MG63 (cell line): Measurements from ENCODE around the gene GAA. TPM values are rescaled to one million over a fixed set of nuclear protein-coding genes. Genes with fewer than 3 reads are reported as not detected.

ENCODE experiments used
- DNase-seq: peaks from one replicate; pipeline ENCODE4 v3.0.0-alpha.2; 2020
- H3K27me3 ChIP-seq: fragments of 250-450 bp; sonication (Bioruptor Pico); 2 replicates; pipeline ENCODE4 v1.5.1; 2020; ENCODE audit warnings: mild to moderate bottlenecking, moderate library complexity
- H3K36me3 ChIP-seq: fragments of 250-450 bp; sonication (Bioruptor Pico); 2 replicates; pipeline ENCODE4 v1.5.1; 2020; ENCODE audit warnings: mild to moderate bottlenecking, moderate library complexity
- H3K4me3 ChIP-seq: fragments of 250-450 bp; sonication (Bioruptor Pico); 2 replicates; pipeline ENCODE4 v1.5.1; 2020; ENCODE audit warnings: mild to moderate bottlenecking, moderate library complexity
- H3K9me3 ChIP-seq: fragments of 250-450 bp; sonication (Bioruptor Pico); 2 replicates; pipeline ENCODE4 v1.5.1; 2020; ENCODE audit warnings: mild to moderate bottlenecking, moderate library complexity
- total RNA-seq: library from RNA; depleted of rRNA; stranded (reverse); fragments of >200 nt; shearing (Covaris generic); gene quantifications from 2 replicates; pipeline ENCODE4 v1.2.3, GENCODE V29; 2014; ENCODE audit warnings: low replicate concordance

The GAA gene
- total RNA-seq, 1 experiment from 2014 or later: 22.0 TPM

GRCh38 chr17:80119839-80120238, 18.5 kb downstream of the GAA start:
- no peak overlapping the region for H3K4me3 ChIP-seq
- DNase-seq: no peak

GRCh38 chr17:80122026-80122575, 20.7 kb downstream of the GAA start:
- Histone ChIP-seq H3K9me3 (no peaks in the 10 kb centered on the region), H3K4me3 (no peak overlapping the region), H3K36me3 (no peaks in the 10 kb centered on the region), H3K27me3 (no peaks in the 10 kb centered on the region)
- DNase-seq: no peak

More at GRCh38 chr17:80119839-80120238, 18.5 kb downstream of the GAA start:
- no peaks in the 10 kb centered on the region for H3K9me3 ChIP-seq
- H3K36me3 ChIP-seq: no peaks in the 10 kb centered on the region
- H3K27me3 ChIP-seq: no peaks in the 10 kb centered on the region

- H3K9me3 ChIP-seq: no peaks in the 10 kb centered on the region
- no peak for DNase-seq
- H3K4me3 ChIP-seq: no peak overlapping the region
- no peaks in the 10 kb centered on the region for H3K36me3 ChIP-seq
- no peaks in the 10 kb centered on the region for H3K27me3 ChIP-seq
Measured at GRCh38 chr17:80122926-80123505, 21.6 kb downstream of the GAA start.

GRCh38 chr17:80123791-80124190, 22.4 kb downstream of the GAA start:
- H3K36me3 ChIP-seq: no peaks in the 10 kb centered on the region
- no peaks in the 10 kb centered on the region for H3K9me3 ChIP-seq
- H3K27me3 ChIP-seq: no peaks in the 10 kb centered on the region
- H3K4me3 ChIP-seq: no peak overlapping the region
- peak; percentile 39 for DNase-seq

GRCh38 chr17:80124351-80124981, 23.1 kb downstream of the GAA start:
- H3K36me3 ChIP-seq: no peaks in the 10 kb centered on the region
- no peak for DNase-seq
- no peaks in the 10 kb centered on the region for H3K27me3 ChIP-seq
- H3K9me3 ChIP-seq: no peaks in the 10 kb centered on the region
- no peak overlapping the region for H3K4me3 ChIP-seq

GRCh38 chr17:80125656-80126448, 24.5 kb downstream of the GAA start:
- Histone ChIP-seq H3K4me3 (no peak overlapping the region), H3K9me3 (no peaks in the 10 kb centered on the region), H3K36me3 (no peaks in the 10 kb centered on the region), H3K27me3 (no peaks in the 10 kb centered on the region; the same call in 1 of the 2 replicates)
- DNase-seq: peak; percentile 90

GRCh38 chr17:80126449-80126715, 25.0 kb downstream of the GAA start:
- DNase-seq: no peak
- H3K27me3 ChIP-seq: no peaks in the 10 kb centered on the region; the same call in 1 of the 2 replicates

GRCh38 chr17:80129006-80129565, 27.7 kb downstream of the GAA start:
- H3K27me3 ChIP-seq: no peaks in the 10 kb centered on the region; the same call in 1 of the 2 replicates
- no peaks in the 10 kb centered on the region for H3K9me3 ChIP-seq
- H3K4me3 ChIP-seq: no peak overlapping the region
- peaks cover 12% of the 10 kb centered on the region for H3K36me3 ChIP-seq
- DNase-seq: no peak

More at GRCh38 chr17:80126449-80126715, 25.0 kb downstream of the GAA start:
- no peak overlapping the region for H3K4me3 ChIP-seq
- no peaks in the 10 kb centered on the region for H3K9me3 ChIP-seq
- no peaks in the 10 kb centered on the region for H3K36me3 ChIP-seq

GRCh38 chr17:80130992-80131391, 29.6 kb downstream of the GAA start:
- DNase-seq: no peak
- Histone ChIP-seq H3K9me3 (no peaks in the 10 kb centered on the region), H3K4me3 (no peak overlapping the region), H3K36me3 (peaks cover 31% of the 10 kb centered on the region), H3K27me3 (no peaks in the 10 kb centered on the region; the same call in 1 of the 2 replicates)

- DNase-seq: no peak
- peaks cover 51% of the 10 kb centered on the region for H3K36me3 ChIP-seq
- no peak overlapping the region for H3K4me3 ChIP-seq
- no peaks in the 10 kb centered on the region for H3K9me3 ChIP-seq
- H3K27me3 ChIP-seq: no peaks in the 10 kb centered on the region; the same call in 1 of the 2 replicates
Measured at GRCh38 chr17:80132906-80133625, 31.7 kb downstream of the GAA start.

GRCh38 chr17:80133626-80133970, 32.2 kb downstream of the GAA start:
- Histone ChIP-seq H3K27me3 (no peaks in the 10 kb centered on the region; the same call in 1 of the 2 replicates), H3K4me3 (no peak overlapping the region), H3K9me3 (no peaks in the 10 kb centered on the region), H3K36me3 (peaks cover 57% of the 10 kb centered on the region)
- no peak for DNase-seq

- peaks cover 92% of the 10 kb centered on the region for H3K36me3 ChIP-seq
- no peak for DNase-seq
- H3K9me3 ChIP-seq: no peaks in the 10 kb centered on the region
- H3K4me3 ChIP-seq: no peak overlapping the region
- no peaks in the 10 kb centered on the region for H3K27me3 ChIP-seq
Measured at GRCh38 chr17:80137131-80137530, 35.8 kb downstream of the GAA start.

- no peak for DNase-seq
- Histone ChIP-seq H3K36me3 (peaks cover 100% of the 10 kb centered on the region), H3K9me3 (no peaks in the 10 kb centered on the region)
Measured at GRCh38 chr17:80138856-80139426, 37.6 kb downstream of the GAA start.

GRCh38 chr17:80141463-80142165, 40.2 kb downstream of the GAA start:
- no peaks in the 10 kb centered on the region for H3K9me3 ChIP-seq
- H3K27me3 ChIP-seq: no peaks in the 10 kb centered on the region
- peaks cover 98% of the 10 kb centered on the region for H3K36me3 ChIP-seq
- no peak overlapping the region for H3K4me3 ChIP-seq
- DNase-seq: no peak

More at GRCh38 chr17:80138856-80139426, 37.6 kb downstream of the GAA start:
- no peaks in the 10 kb centered on the region for H3K27me3 ChIP-seq
- no peak overlapping the region for H3K4me3 ChIP-seq

- no peaks in the 10 kb centered on the region for H3K9me3 ChIP-seq
- H3K36me3 ChIP-seq: peaks cover 89% of the 10 kb centered on the region
- no peaks in the 10 kb centered on the region for H3K27me3 ChIP-seq
- H3K4me3 ChIP-seq: no peak overlapping the region
- no peak for DNase-seq
Measured at GRCh38 chr17:80142929-80143328, 41.5 kb downstream of the GAA start.
